HepG2 (cell line): Measurements from ENCODE around the gene NBR1. TPM values are rescaled to one million over a fixed set of nuclear protein-coding genes. Genes with fewer than 3 reads are reported as not detected.

Experiments
- BORCS8-MEF2B ChIP-seq: sonication (generic); formaldehyde crosslinking; IDR thresholded peaks from 2 replicates; pipeline ENCODE4 v1.8.0; 2022; ENCODE audit warnings: mild to moderate bottlenecking, missing genetic modification reagents
- DRAP1 ChIP-seq: IDR thresholded peaks from 2 replicates; pipeline ENCODE4 v1.6.1; 2016; ENCODE audit warnings: missing genetic modification reagents, missing compliant biosample characterization
- FOXP4 ChIP-seq: sonication (generic); formaldehyde crosslinking; IDR thresholded peaks from 2 replicates; pipeline ENCODE4 v1.4.0; 2020; ENCODE audit warnings: missing genetic modification reagents
- HNF4G ChIP-seq, 2 experiments: sonication (generic) in 1 of 2; formaldehyde crosslinking in 1 of 2; IDR thresholded peaks; 2 replicates each; pipeline versions ENCODE4 v1.4.0 to v1.6.1; 2011 to 2020; ENCODE audit warnings: borderline replicate concordance in 2 of 2, low read depth in 2 of 2, mild to moderate bottlenecking in 2 of 2, low read length in 1 of 2, missing genetic modification reagents in 1 of 2, moderate library complexity in 1 of 2
- HNRNPL ChIP-seq: fragments of 200-400 bp; formaldehyde crosslinking; IDR thresholded peaks from 2 replicates; pipeline ENCODE4 v1.6.1; 2017; ENCODE audit warnings: mild to moderate bottlenecking, low read depth, low read length
- KLF6 ChIP-seq: IDR thresholded peaks from 2 replicates; pipeline ENCODE4 v1.8.0; 2016; ENCODE audit warnings: missing biosample characterization, missing genetic modification reagents
- RAD51 ChIP-seq: fragments of 450-650 bp; IDR thresholded peaks from 2 replicates; pipeline ENCODE4 v1.6.1; 2016; ENCODE audit warnings: borderline replicate concordance
- SKIL ChIP-seq: sonication (generic); formaldehyde crosslinking; IDR thresholded peaks from 2 replicates; pipeline ENCODE4 v1.8.0; 2022; ENCODE audit warnings: missing genetic modification reagents, mild to moderate bottlenecking, moderate library complexity, borderline replicate concordance
- TEF ChIP-seq: sonication (generic); formaldehyde crosslinking; IDR thresholded peaks from 2 replicates; pipeline ENCODE4 v1.5.0; 2020; ENCODE audit warnings: missing genetic modification reagents
- TRIM22 ChIP-seq: fragments of 450-650 bp; IDR thresholded peaks from 2 replicates; pipeline ENCODE4 v1.6.1; 2017
- ZNF17 ChIP-seq: sonication (generic); formaldehyde crosslinking; IDR thresholded peaks from 2 replicates; pipeline ENCODE4 v1.5.0; 2020; ENCODE audit warnings: mild to moderate bottlenecking, missing genetic modification reagents
- ZNF205 ChIP-seq: IDR thresholded peaks from 2 replicates; pipeline ENCODE4 v1.6.1; 2018; ENCODE audit warnings: missing biosample characterization, missing genetic modification reagents
- ZNF276 ChIP-seq: sonication (generic); formaldehyde crosslinking; IDR thresholded peaks from 2 replicates; pipeline ENCODE4 v1.4.0; 2020; ENCODE audit warnings: mild to moderate bottlenecking, low read depth, missing genetic modification reagents
- ZNF326 ChIP-seq: sonication (generic); formaldehyde crosslinking; IDR thresholded peaks from 2 replicates; pipeline ENCODE4 v1.4.0; 2020; ENCODE audit warnings: missing genetic modification reagents, borderline replicate concordance
- ZNF33B ChIP-seq: sonication (generic); formaldehyde crosslinking; IDR thresholded peaks from 2 replicates; pipeline ENCODE4 v1.5.1; 2020; ENCODE audit warnings: mild to moderate bottlenecking, missing genetic modification reagents
- ZNF432 ChIP-seq: sonication (generic); formaldehyde crosslinking; IDR thresholded peaks from 2 replicates; pipeline ENCODE4 v1.5.0; 2020; ENCODE audit warnings: missing genetic modification reagents, mild to moderate bottlenecking, borderline replicate concordance
- ZNF572 ChIP-seq: sonication (generic); formaldehyde crosslinking; IDR thresholded peaks from 2 replicates; pipeline ENCODE4 v1.5.1; 2020; ENCODE audit warnings: mild to moderate bottlenecking, missing genetic modification reagents
- ZNF891 ChIP-seq: sonication (generic); formaldehyde crosslinking; IDR thresholded peaks from 2 replicates; pipeline ENCODE4 v1.5.0; 2020; ENCODE audit warnings: mild to moderate bottlenecking, missing genetic modification reagents
- ZSCAN31 ChIP-seq: sonication (generic); formaldehyde crosslinking; IDR thresholded peaks from 2 replicates; pipeline ENCODE4 v1.5.0; 2020; ENCODE audit warnings: low read depth, mild to moderate bottlenecking, missing genetic modification reagents
- polyA plus RNA-seq, 8 experiments: library from polyadenylated mRNA; depleted of rRNA in 3 of 8; stranded (reverse) in 7 of 8; unstranded in 1 of 8; fragments of >200 nt; fragmentation: Illumina TruSeq in 4 of 8; extraction: Trizol in 4 of 8; gene quantifications; 2 replicates each; pipeline versions ENCODE4 v1.2.1 to v1.2.3, GENCODE V29; 2011 to 2016; ENCODE audit warnings: low read depth in 4 of 8, missing spikeins in 1 of 8, mixed read lengths in 1 of 8; ENCODE audit not compliant: insufficient read depth in 1 of 8
- total RNA-seq, 5 experiments: library from RNA; depleted of rRNA; stranded (reverse); fragments of >200 nt; fragmentation: Illumina TruSeq; extraction: Trizol; gene quantifications; 2 replicates each; pipeline ENCODE4 v1.2.3, GENCODE V29; 2016; ENCODE audit warnings: low read depth in 1 of 5

The NBR1 gene
- total and polyA plus RNA-seq, 2 of the 13 experiments (the other 11 are each of a cell fraction or from before 2014, with no cell fraction given), result 51.7 to 121 TPM

GRCh38 chr17:43211480-43212402, 40.7 kb downstream of the NBR1 start, which contains the start of gene TMEM106A (continued):
- peak; percentile 50; the same call in 1 of the 2 replicates for TF ChIP-seq ZSCAN31 (CRISPR knock-in tag)
- TF ChIP-seq ZNF891 (CRISPR knock-in tag), result peak; percentile 98
- no peak for TF ChIP-seq KLF6 (CRISPR knock-in tag)
- TF ChIP-seq TEF (CRISPR knock-in tag), result peak; percentile 49; the same call in 1 of the 2 replicates
- TF ChIP-seq BORCS8-MEF2B (CRISPR knock-in tag), result 0 out of 2 replicates have a peak, but pooled peaks have one; percentile 13
- TF ChIP-seq ZNF33B (CRISPR knock-in tag), result no peak
- TF ChIP-seq ZNF17 (CRISPR knock-in tag), result no peak
- peak; percentile 90 for TF ChIP-seq ZNF572
- TF ChIP-seq RAD51, result no peak
- TF ChIP-seq TRIM22, result no peak
- TF ChIP-seq SKIL, result no peak
- TF ChIP-seq HNRNPL, result 0 out of 2 replicates have a peak, but pooled peaks have one; percentile 62
- no peak; the same call in 1 of the 2 replicates for TF ChIP-seq ZNF205 (CRISPR knock-in tag)
- TF ChIP-seq HNF4G (IDR thresholded peaks at IDR 0.05; ENCODE audit: borderline replicate concordance, low read depth, low read length), result no peak
- no peak for TF ChIP-seq HNF4G (CRISPR knock-in tag; IDR thresholded peaks at IDR 0.05; ENCODE audit: borderline replicate concordance, low read depth)
- peak; percentile 39 for TF ChIP-seq FOXP4 (CRISPR knock-in tag)
- TF ChIP-seq ZNF326 (CRISPR knock-in tag), result no peak
- TF ChIP-seq ZNF276, result no peak
- TF ChIP-seq ZNF432 (CRISPR knock-in tag), result no peak
- TF ChIP-seq DRAP1 (CRISPR knock-in tag), result peak; percentile 66
